ENCODE results near the gene RGMB.
A peak's percentile ranks its signal among the peaks of the same experiment; 100 is the strongest.

Gene RGMB

GRCh38 chr5:98768160-98768959 is 5.1 kb upstream of the RGMB start:
- peak; percentile 42 for DNase-seq (ENCODE audit: low spot score)

- no peak for DNase-seq (ENCODE audit: low spot score)
Observed at GRCh38 chr5:98768960-98769209, 4.6 kb upstream of the RGMB start.

DNA sequence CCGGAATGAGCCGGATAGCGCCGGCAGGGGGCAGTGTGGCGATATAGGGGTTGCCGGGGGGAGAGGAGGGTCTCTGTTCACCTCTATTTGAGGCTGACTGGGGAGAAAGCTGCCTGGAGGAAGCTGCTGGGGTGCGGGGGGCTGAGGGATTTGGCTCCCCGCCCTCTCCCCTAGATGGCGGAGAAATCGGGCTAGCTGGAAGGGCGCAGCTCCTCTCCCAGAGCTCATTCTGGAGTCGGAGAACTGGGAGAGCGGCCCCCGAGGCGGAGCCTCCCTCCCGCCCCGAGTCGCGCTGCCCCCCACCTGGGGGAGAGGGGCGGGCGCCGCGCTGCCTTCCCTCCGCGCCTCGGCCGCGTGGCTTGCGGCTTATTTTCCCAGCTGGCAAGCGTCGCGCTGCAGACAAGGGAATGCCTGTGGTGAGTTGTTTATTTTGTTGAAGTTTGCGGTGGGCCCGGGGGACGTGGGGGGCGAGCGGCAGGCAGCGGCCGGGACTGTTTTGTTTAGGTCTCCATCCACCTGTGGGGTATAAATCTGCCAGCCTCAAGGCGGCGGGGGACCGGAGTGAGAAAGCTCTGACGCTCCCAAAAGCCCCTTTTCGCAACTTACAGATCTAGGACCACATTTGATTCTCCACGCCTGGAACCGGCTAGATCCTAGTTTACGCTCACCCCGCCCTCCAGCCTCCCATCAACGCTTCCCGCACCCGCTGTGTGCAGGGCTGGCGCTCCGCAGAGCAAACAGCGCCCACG is 4.1 kb upstream of the RGMB start:
- peak; percentile 33 for DNase-seq (ENCODE audit: low spot score)

- no peak for DNase-seq (ENCODE audit: low spot score)
Observed at GRCh38 chr5:98769959-98770208, 3.6 kb upstream of the RGMB start.

- DNase-seq (ENCODE audit: low spot score): no peak
Observed at GRCh38 chr5:98770209-98770910, 3.1 kb upstream of the RGMB start.

DNA sequence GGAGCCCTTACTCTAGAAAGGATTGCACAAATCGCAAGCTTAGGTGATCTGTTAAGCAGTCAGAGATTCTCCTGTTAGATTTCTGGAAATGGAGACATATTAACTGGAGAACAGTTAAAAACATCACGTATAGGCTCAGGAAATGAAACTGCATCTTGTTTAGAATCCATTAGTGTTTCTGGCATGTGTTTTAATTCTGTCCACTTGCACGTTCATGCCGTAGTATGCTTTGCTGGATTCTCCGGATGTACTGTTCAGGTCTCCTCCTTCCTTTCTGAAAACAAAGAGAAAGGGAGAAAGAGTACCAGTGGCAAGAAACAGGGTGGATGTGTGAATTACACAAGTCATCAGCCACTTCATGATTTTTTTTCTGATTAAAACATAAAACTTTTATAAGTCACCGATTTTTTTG is 2.5 kb upstream of the RGMB start:
- DNase-seq (ENCODE audit: low spot score): no peak

GRCh38 chr5:98771382-98772109 is 1.9 kb upstream of the RGMB start:
- peak; percentile 74 for DNase-seq (ENCODE audit: low spot score)

- DNase-seq (ENCODE audit: low spot score): peak; percentile 53
Observed at GRCh38 chr5:98772415-98773213, 849 bp upstream of the RGMB start.

- no peak for DNase-seq (ENCODE audit: low spot score)
Observed at GRCh38 chr5:98773214-98773463, 324 bp upstream of the RGMB start.

- DNase-seq (ENCODE audit: low spot score): peak; percentile 48
Observed at GRCh38 chr5:98774192-98775033, 950 bp downstream of the RGMB start.

GRCh38 chr5:98775246-98776065 is 2.0 kb downstream of the RGMB start:
- no peak for DNase-seq (ENCODE audit: low spot score)

GRCh38 chr5:98776066-98776705 is 2.7 kb downstream of the RGMB start:
- no peak for DNase-seq (ENCODE audit: low spot score)

DNA sequence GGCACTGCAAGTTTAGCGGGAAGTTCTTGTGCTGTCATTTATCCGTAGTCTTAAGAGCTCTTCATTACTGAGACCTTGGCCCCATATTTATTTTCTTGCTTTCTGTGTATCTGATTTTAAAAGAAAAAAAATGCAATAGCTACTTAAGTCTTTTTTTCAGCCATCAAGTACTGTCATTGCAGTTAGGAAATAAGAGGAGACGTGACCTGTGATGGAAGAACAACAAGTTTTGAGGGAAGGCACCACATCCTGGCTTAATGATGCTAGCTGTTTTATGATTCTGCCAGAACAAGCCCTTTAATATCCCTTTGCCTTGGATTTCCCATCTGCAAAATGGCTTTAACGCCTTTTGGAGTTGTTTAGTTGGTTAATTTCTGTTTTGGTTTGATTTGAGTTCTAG is 3.8 kb downstream of the RGMB start:
- DNase-seq (ENCODE audit: low spot score): no peak

- DNase-seq (ENCODE audit: low spot score): no peak
Observed at GRCh38 chr5:98779264-98779877, 5.9 kb downstream of the RGMB start.

GRCh38 chr5:98780390-98780789 is 6.9 kb downstream of the RGMB start:
- DNase-seq (ENCODE audit: low spot score): no peak

- DNase-seq (ENCODE audit: low spot score): no peak
Observed at GRCh38 chr5:98781520-98781919, 8.1 kb downstream of the RGMB start.

- DNase-seq (ENCODE audit: low spot score): no peak
Observed at GRCh38 chr5:98781964-98782363, 8.5 kb downstream of the RGMB start.

- no peak for DNase-seq (ENCODE audit: low spot score)
Observed at GRCh38 chr5:98783051-98783649, 9.7 kb downstream of the RGMB start.

DNA sequence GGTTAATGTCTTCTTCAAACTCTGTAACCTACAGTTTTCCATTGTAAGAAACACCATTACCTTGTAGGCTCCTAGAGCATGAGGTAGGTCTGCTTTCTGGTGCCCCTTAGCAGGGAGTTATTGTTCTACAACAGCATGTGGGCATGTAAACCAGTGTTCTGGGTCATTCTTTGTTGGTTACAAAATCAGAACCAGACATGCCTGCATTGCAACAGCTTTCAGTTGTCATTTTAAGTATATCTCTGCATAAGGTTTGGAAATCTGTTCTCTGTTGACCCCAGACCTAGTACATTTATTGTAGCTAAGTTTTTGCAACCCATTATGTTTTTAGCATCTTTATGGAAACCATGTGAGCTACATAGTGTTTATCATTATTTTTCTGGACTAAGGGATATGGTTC is 10.9 kb downstream of the RGMB start:
- no peak for DNase-seq (ENCODE audit: low spot score)
